Fibroblast of skin of left biceps (primary cell): Measurements from ENCODE around the gene CPNE5.

ENCODE experiments used
- DNase-seq, 2 experiments: peaks; one replicate each; pipeline ENCODE4 v3.0.0-alpha.2; 2013; ENCODE audit warnings: low read depth in 2 of 2

Gene CPNE5

GRCh38 chr6:36838896-36839748 lies at the start of gene CPNE5:
Gene CPNE5 (minus strand): TSS chr6:36839444. CDS start chr6:36839377, 67 bp downstream.
- DNase-seq = no peak

GRCh38 chr6:36888115-36888643 lies 48.9 kb upstream of the CPNE5 start:
- DNase-seq = no peak

GRCh38 chr6:36886950-36887618 lies 47.8 kb upstream of the CPNE5 start:
- no peak for DNase-seq

DNA sequence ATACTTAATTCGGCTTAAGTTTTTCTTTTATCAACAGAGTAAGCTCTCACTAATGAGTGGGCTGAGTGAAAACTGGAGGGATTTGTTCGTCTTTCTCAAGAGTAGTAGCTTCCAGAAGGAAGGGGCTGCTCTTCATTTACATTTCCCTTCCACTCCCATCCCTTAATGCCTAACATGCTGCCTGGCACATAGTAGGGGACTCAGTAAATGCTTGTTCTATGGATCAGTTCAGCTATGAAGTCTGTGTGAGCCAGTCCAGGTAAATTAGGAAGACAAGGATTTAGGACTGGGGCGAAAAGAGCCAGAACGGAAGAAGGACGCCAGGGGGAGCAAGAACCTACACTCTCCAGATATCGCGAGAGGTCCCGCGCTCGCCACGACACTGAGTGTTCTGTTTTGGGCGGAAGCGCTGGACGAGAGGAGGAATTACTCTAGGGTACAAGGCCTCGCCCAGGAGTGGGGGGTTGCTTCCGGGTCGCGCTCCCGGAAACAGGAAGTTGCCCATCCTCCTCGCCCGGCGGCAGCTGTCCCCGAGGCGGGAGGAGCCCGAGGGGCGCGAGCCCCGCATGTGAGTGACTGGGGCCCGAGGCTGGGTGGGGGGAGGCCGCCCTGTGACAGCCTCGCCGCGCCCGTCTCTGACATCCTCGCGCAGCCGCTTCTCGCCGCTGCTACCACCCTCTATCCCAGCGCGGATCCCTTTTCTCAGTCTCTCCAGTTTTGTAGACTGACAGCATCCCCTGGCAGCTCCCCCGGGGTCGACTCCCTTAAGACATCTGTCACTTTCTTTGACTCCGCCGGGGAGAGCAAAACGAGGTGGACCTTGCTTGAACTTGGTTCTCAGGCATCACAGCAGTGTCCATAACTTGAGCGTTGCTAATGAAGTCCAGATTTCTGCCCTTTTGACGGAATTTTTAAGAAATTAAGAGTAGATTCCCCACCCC lies 46.5 kb upstream of the CPNE5 start, which contains the start of gene C6orf89:
C6orf89 (plus strand) TSS at position 492 of the 941 bp plus-strand sequence. CDS start 13,493 bp downstream, outside the sequence.
- peak; percentile 93 to 94 for DNase-seq

GRCh38 chr6:36884610-36885009 lies 45.4 kb upstream of the CPNE5 start:
- DNase-seq = no peak

DNA sequence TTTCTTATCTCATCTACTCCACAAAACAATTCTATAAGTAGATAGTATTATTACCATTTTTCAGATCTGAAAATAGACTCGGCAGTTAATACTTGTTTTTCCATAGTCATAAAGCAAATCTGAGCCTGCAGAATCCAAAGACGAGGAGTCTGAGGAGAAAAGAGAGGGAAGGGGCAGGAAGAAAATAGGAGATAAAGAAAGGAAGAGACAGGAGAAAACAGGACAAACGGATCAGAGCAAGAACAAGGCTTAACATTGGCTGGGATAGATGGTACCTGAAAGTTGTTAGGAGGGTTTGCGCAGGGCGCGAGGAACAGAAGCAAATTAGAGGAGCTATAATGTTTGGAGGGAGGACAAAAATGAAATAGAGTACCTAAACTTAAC lies 36.0 kb upstream of the CPNE5 start:
- no peak for DNase-seq

DNA sequence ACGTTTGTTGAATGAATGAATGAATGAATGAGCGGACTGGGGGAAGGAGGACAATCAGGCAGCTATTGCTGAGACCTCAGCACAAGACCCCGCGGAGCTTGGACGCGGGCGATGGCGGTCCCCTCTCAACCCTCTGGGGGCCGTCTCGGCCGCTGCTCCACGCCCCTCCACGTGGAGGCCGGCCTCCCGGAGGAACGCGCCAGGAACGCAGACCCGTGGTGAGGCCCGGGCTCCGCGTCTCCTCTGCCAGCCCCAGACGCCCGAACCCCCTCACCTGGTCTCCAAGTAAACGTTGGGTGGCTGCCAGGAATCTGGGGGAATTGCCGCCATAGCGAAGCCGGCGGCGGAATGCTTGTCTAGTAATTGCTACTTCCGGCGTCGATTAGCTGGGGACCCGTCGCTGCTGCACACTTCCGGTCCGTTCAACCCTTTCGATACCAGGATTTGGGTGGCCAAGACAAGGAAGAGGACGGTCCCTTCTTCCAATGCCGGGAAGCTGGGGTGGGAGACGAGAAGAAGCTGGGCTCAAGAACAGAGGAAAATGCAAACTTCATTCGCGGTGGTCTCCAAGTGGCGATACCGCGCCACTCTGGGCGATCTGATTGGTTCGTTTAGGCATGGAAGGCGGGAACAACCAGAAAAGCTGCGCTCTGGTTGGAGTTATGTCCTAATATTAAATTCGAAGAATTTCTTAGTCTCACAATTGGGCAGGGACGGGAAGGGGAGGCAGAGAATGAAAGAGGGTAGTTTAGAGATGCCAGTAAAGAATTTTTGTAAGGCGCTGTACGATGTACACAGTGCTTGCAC lies 35.4 kb upstream of the CPNE5 start, which contains the start of gene PPIL1:
PPIL1 (minus strand) TSS at position 361 of the 807 bp plus-strand sequence; CDS start at position 330, 31 bp downstream.
- DNase-seq = peak; percentile 75 to 76

DNA sequence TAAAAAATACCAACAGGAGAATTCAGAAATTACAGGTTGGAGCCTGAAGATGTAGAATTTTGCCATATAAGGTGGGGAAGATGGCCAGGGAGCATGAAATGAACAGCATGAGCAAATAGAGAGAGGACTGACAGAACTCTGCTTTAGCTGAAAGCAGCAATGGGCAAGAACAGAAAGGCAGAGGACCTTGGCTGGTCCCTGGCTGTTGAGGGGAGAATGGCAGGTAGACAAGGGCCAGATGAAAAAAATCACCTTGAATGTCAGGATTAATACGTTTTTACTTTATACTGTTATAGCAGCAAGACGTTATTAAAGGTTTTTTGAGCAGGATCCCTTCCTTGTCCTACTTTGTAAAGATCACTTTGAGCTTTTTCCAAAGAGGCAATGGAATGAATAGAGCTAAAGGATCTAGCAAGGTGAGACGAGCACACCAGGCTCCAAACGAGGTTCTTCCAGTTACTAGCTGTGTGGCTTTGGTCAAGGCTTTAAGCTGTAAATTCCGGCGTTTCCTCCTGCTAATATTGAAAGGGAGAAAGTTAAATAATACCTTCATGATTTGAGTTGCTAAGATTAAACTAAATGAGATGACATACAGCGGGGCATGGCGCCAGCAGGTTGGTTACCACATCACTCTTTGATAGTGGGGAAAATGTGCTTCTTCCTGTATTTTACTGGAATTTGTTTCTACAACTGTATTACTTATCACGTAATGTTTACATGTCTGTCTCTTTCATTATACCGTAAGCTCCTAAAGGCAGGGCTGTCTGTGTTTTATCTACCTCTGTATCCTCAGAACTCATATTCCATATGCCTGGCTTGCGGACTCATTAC lies 34.6 kb upstream of the CPNE5 start:
- no peak for DNase-seq

DNA sequence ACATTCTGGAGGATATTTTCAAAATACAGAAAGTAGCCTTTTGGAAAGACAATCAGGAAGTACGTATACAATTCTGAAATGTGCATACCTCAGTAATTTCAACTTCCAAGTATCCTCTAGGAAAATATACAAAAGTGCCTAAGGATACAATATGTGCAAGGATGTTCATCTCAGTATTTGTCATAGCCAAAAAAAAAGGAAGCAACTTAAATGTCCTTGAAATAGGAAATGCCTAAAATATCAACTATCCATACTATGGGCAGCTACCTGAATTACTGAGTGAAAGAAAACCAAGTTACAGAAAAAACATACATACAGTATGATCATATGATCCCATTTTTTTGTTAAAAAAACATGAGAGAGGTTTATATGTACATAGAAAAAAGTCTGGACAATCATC lies 33.9 kb upstream of the CPNE5 start:
- no peak for DNase-seq

GRCh38 chr6:36871686-36872085 lies 32.4 kb upstream of the CPNE5 start:
- no peak for DNase-seq

DNA sequence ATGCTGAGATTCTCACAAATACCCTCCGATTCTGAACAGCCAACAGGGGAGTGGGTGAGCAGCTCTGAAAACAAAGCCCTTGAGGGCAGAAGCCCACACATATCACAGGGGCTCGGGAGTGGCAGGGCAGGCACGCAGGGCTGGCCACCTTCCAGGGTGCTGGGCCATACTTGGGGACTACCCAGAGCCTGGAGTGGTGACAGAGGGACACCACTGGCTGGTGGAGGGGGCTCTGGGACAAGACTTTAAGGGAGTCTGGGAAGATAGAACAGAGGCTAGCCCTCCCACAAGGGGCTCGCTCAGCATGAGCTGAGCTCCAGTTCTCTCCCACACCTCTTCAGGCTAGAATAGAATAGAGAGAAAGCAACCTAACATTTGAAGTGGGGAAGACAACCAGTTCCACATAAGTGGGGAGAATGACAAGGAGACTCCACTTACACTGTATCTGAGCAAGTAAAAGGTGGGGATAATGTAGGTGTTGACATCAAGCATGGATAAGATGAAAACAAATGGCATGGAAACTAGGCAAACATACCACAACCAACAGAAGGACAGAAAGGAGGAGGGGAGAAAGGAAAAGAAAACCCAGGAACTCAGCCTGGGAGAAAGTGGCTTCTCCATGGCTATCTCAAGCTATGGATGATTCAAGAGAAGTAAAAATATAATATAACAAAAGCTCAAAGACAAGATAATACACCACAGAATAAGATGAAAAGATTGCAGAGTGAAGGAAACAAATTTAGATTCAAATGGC lies 28.4 kb upstream of the CPNE5 start:
- DNase-seq = no peak

GRCh38 chr6:36865835-36866234 lies 26.6 kb upstream of the CPNE5 start:
- DNase-seq = no peak

DNA sequence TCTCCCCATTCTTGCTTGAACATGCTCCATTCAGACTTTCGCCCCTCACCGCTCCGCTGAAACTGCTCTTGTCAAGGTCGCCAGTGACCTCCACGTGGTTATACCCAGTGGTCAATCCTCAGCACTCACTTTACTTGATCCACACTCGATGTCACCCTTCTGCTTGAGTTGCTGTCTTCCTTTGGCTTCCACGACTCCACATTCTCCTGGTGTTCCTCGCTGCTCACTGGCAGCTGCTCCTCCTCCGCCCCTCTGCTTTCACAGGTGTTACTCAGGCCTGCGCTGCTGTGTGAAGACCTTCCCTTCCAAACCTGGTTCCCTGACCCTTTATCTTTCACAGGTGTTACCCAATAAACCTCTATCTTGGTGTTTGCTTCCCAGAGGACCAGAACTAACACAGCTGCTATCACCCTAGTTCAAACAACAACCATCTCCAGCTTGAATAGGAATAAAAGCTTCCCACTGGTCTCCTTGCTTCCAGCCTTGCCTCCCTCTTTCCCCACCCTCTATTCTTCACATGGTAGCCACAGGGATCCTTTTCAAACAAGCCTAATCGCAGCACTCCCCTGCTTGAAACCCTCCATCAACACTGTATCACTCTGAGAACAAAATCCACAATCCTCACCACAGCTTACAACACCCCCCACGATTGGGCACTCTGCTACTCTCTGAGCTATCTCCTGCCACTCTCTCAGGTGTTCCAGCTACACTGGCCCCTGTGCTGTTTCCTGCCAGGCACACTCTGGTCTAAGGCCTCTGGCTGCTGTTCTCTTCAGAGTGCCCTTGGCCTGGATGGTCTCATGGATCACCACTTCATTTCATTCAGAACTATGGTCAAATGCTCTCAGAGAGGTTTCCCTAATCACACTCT lies 24.7 kb upstream of the CPNE5 start:
- DNase-seq = no peak

DNA sequence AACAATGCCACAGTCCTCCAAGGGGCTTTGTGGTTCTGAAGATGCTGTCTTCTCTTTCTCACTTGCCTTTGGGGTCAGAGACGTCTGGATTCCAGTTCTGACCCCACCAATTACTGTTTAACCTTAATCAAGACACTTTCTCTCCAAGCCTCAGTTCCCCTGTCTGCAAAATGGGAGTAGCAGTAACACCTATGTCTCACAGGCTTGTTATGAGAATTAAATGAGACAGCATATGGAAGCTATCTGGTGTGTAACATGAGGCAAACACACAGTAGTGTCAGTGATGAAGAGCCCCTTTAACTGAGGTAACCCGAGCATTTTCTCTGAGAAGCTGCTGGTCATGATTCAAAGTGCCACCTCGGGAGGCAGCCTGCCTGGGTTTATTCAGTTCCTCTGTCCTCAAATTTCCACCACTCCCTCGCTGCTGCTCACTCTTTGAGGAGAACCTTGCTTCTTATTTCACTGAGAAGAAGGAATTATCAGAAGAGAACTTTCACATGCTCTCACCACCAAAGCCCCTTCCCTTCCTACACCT lies 23.7 kb upstream of the CPNE5 start:
- DNase-seq = no peak

DNA sequence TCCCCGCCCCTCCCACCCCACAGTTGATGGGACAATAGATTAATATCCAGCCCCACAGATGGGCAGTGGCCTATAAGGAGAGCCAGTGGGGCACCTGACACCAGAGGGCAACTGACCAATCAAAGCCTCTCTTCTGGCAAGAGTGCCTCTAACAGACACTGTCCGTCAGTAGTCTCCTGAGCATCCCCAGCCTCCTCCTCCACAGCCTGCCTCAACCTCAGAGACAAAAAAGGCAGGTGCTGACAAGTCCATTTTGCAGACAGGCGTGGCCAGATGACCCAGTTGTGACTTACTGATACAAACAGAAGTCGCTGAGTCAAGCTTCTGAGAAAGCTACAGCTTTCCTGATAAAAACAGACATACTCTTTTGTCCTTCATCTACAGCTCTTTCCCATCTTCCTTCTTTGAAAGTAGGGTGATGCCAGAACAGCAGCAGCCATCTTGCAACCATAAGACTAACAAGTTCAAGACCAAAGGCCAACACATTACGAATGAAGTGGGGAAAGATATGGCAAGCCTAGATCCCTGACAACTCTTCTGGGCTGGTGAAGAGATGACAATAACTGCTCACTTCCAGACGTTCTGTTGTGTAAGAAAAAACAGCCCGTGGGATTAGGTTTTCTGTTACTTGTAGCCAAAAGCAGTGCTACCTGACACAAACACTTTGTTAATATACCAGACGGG lies 23.1 kb upstream of the CPNE5 start:
- DNase-seq = no peak

DNA sequence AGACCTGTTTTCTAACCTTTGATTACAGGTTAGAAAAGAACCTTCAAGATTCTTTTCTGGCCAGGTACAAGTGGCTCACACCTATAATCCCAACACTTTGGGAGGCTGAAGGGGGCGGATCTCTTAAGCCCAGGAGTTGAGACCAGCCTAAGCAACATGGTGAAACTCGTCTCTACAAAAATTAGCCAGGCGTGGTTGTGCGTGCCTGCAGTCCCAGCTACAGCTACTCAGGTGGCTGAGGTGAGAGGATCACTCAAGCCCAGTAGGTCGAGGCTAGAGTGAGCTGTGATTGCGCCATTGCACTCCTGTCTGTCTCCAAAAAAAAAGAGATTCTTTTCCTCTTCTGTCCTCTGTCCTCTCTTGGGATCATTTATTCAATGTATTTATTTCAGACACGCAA lies 20.9 kb upstream of the CPNE5 start:
- no peak for DNase-seq

DNA sequence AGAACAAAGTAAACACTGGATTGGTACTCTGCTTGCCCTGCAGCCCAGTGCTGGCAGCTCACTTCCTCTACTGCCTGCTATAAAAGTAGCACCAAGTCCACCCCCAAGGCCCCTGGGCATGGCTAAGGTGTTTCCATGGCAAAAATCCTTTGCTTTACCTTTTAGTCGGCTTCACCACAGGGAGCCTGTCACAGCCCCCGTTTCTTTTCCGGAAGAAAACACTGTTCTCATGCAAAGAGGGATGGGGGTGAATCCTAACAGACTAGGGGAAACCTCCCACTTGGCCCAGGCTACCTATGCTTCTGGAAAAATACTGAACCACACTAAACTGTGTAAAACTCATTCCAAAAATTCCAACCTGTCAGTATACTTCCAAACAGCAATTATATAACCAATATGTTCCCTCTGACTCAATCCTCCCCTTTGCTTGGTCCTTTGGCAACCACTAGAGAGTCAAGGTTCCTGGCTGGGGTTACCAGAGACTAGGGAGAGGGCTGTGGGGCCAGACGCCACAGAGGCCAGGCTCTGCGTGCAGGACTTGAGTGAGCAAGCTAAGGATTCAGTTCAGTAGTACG lies 19.2 kb upstream of the CPNE5 start:
- peak; percentile 37 to 40 for DNase-seq
